Adipose tissue (tissue), 3 donors: ENCODE data around the gene IL10RB. TPM values are rescaled to one million over a fixed set of nuclear protein-coding genes. Genes with fewer than 3 reads are reported as not detected.

Source experiments
- polyA plus RNA-seq, 3 donors: library from polyadenylated mRNA; stranded (reverse); fragments of 200-250 nt; gene quantifications; one replicate each; pipeline ENCODE4 v1.2.3, GENCODE V29; 2013
- donor health status: healthy with polysubstance abuse.
- donor health status: Bipolar disorder and iron deficiency.
- donor health status: healthy.

IL10RB gene
- polyA plus RNA-seq, 3 donors, result 22.2 to 33.3 (median 29.3) TPM

Other genes with a start within 250 kb of the IL10RB start
- not detected for gene OLIG2, start 240.4 kb upstream of the IL10RB start, polyA plus RNA-seq
- under 1 TPM; 0.07 to 0.67 (median 0.28) TPM for gene OLIG1, start 196.2 kb upstream of the IL10RB start, polyA plus RNA-seq
- 10 to 100 TPM in 2 of 3 donors, 1 to 10 TPM in 1; 5.3 to 21.2 (median 16.0) TPM for gene IFNAR2, start 36.4 kb upstream of the IL10RB start, polyA plus RNA-seq
- gene IFNAR1, start 58.6 kb downstream of the IL10RB start, polyA plus RNA-seq, result 10 to 100 TPM; 18.3 to 56.9 (median 26.0) TPM
- gene IFNGR2, start 137.0 kb downstream of the IL10RB start, polyA plus RNA-seq, result 100 to 1,000 TPM in 1 of 3 donors, 10 to 100 TPM in 2; 16.8 to 125 (median 87.6) TPM
- 10 to 100 TPM; 21.1 to 34.8 (median 29.0) TPM for gene TMEM50B, start 213.6 kb downstream of the IL10RB start, polyA plus RNA-seq
- 1 to 10 TPM in 2 of 3 donors, under 1 TPM in 1; 0.86 to 1.6 (median 1.3) TPM for gene DNAJC28, start 225.3 kb downstream of the IL10RB start, polyA plus RNA-seq